ENCODE measurements around the gene SMAD6.
A peak's percentile ranks its signal among the peaks of the same experiment; 100 is the strongest.

Gene SMAD6

GRCh38 chr15:66703540-66703941, 1.5 kb downstream of the SMAD6 start:
- no peak for DNase-seq (ENCODE audit: low spot score)

GRCh38 chr15:66704019-66704802, 2.2 kb downstream of the SMAD6 start:
- no peak for DNase-seq (ENCODE audit: low spot score)

- no peak for DNase-seq (ENCODE audit: low spot score)
Measured at GRCh38 chr15:66704803-66705153, 2.7 kb downstream of the SMAD6 start.

- no peak for DNase-seq (ENCODE audit: low spot score)
Measured at GRCh38 chr15:66705277-66706146, 3.5 kb downstream of the SMAD6 start.

GRCh38 chr15:66706225-66706732, 4.2 kb downstream of the SMAD6 start:
- no peak for DNase-seq (ENCODE audit: low spot score)

- DNase-seq (ENCODE audit: low spot score): no peak
Measured at GRCh38 chr15:66706840-66707239, 4.8 kb downstream of the SMAD6 start.

- no peak for DNase-seq (ENCODE audit: low spot score)
Measured at GRCh38 chr15:66707310-66708082, 5.5 kb downstream of the SMAD6 start.

- DNase-seq (ENCODE audit: low spot score): no peak
Measured at GRCh38 chr15:66708389-66708788, 6.4 kb downstream of the SMAD6 start.

GRCh38 chr15:66709884-66710283, 7.8 kb downstream of the SMAD6 start:
- no peak for DNase-seq (ENCODE audit: low spot score)

GRCh38 chr15:66711260-66711659, 9.2 kb downstream of the SMAD6 start:
- no peak for DNase-seq (ENCODE audit: low spot score)

GRCh38 chr15:66711862-66712261, 9.8 kb downstream of the SMAD6 start:
- no peak for DNase-seq (ENCODE audit: low spot score)

- no peak for DNase-seq (ENCODE audit: low spot score)
Measured at GRCh38 chr15:66713843-66714508, 11.9 kb downstream of the SMAD6 start.

- no peak for DNase-seq (ENCODE audit: low spot score)
Measured at GRCh38 chr15:66714543-66714981, 12.5 kb downstream of the SMAD6 start.

- no peak for DNase-seq (ENCODE audit: low spot score)
Measured at GRCh38 chr15:66715181-66715624, 13.2 kb downstream of the SMAD6 start.

GRCh38 chr15:66715720-66716655, 14.0 kb downstream of the SMAD6 start:
- no peak for DNase-seq (ENCODE audit: low spot score)

- DNase-seq (ENCODE audit: low spot score): no peak
Measured at GRCh38 chr15:66716656-66717020, 14.6 kb downstream of the SMAD6 start.

GRCh38 chr15:66718220-66718988, 16.4 kb downstream of the SMAD6 start:
- DNase-seq (ENCODE audit: low spot score): no peak

GRCh38 chr15:66719471-66719870, 17.4 kb downstream of the SMAD6 start:
- no peak for DNase-seq (ENCODE audit: low spot score)

GRCh38 chr15:66720206-66721010, 18.4 kb downstream of the SMAD6 start:
- peak; percentile 64 for DNase-seq (ENCODE audit: low spot score)
